Neural cell (in vitro differentiated cells): Measurements from ENCODE around the gene TULP4.
"Not testable (repeated sequence)": the region's sequence is repeated elsewhere in the genome, so short reads cannot be mapped to it uniquely, and the experiment has no call there.

Experiments used
- EP300 ChIP-seq: fragments of 450-650 bp; conservative IDR thresholded peaks from 2 replicates; pipeline ENCODE4 v1.6.1; 2014; ENCODE audit warnings: antibody characterized with exemption, mild to moderate bottlenecking, moderate library complexity; ENCODE audit not compliant: poor library complexity, severe bottlenecking
- EZH2 ChIP-seq: fragments of 200-600, 300-800 bp; shearing (Covaris generic), sonication (generic); IDR thresholded peaks from 2 replicates; pipeline ENCODE4 v1.6.1; 2014; ENCODE audit warnings: antibody characterized with exemption, low read length, borderline replicate concordance, mild to moderate bottlenecking; ENCODE audit not compliant: insufficient read depth, poor library complexity, severe bottlenecking
- MXI1 ChIP-seq: fragments of 450-650 bp; conservative IDR thresholded peaks from 2 replicates; pipeline ENCODE4 v1.6.1; 2014; ENCODE audit warnings: antibody characterized with exemption, mild to moderate bottlenecking; ENCODE audit not compliant: poor library complexity, severe bottlenecking
- POLR2AphosphoS5 ChIP-seq: IDR thresholded peaks from 2 replicates; pipeline ENCODE4 v1.6.1; 2012
- RAD21 ChIP-seq: fragments of 450-650 bp; conservative IDR thresholded peaks from 2 replicates; pipeline ENCODE4 v1.6.1; 2014; ENCODE audit warnings: antibody characterized with exemption, mild to moderate bottlenecking, moderate library complexity
- REST ChIP-seq: IDR thresholded peaks from 2 replicates; pipeline ENCODE4 v1.6.1; 2012; ENCODE audit warnings: borderline replicate concordance
- SMC3 ChIP-seq: fragments of 450-650 bp; conservative IDR thresholded peaks from 2 replicates; pipeline ENCODE4 v1.6.1; 2014; ENCODE audit warnings: antibody characterized with exemption, mild to moderate bottlenecking, moderate library complexity; ENCODE audit not compliant: poor library complexity
- TAF1 ChIP-seq: IDR thresholded peaks from 2 replicates; pipeline ENCODE4 v1.6.1; 2012; ENCODE audit warnings: low read depth
- TF ChIP-seq, protein P1 (sequence below): fragments of 450-650 bp; IDR thresholded peaks from 2 replicates; pipeline ENCODE4 v1.5.1; 2014; ENCODE audit warnings: antibody characterized with exemption, mild to moderate bottlenecking, moderate library complexity; ENCODE audit not compliant: poor library complexity, severe bottlenecking

GRCh38 chr6:158297657-158298056 lies 14.6 kb upstream of the TULP4 start:
- TF ChIP-seq TAF1, EP300, REST, POLR2AphosphoS5, RAD21, SMC3, EZH2, MXI1: not testable (repeated sequence)
- TF ChIP-seq, protein P1, sequence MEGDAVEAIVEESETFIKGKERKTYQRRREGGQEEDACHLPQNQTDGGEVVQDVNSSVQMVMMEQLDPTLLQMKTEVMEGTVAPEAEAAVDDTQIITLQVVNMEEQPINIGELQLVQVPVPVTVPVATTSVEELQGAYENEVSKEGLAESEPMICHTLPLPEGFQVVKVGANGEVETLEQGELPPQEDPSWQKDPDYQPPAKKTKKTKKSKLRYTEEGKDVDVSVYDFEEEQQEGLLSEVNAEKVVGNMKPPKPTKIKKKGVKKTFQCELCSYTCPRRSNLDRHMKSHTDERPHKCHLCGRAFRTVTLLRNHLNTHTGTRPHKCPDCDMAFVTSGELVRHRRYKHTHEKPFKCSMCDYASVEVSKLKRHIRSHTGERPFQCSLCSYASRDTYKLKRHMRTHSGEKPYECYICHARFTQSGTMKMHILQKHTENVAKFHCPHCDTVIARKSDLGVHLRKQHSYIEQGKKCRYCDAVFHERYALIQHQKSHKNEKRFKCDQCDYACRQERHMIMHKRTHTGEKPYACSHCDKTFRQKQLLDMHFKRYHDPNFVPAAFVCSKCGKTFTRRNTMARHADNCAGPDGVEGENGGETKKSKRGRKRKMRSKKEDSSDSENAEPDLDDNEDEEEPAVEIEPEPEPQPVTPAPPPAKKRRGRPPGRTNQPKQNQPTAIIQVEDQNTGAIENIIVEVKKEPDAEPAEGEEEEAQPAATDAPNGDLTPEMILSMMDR: not testable (repeated sequence)
